Gastroesophageal sphincter (tissue), 3 donors: ENCODE results near the gene MISP.

ENCODE experiments used
- EP300 ChIP-seq: sonication (generic); formaldehyde crosslinking; IDR thresholded peaks from one replicate; pipeline ENCODE4 v1.6.1; 2017; ENCODE audit warnings: antibody characterized with exemption, mild to moderate bottlenecking
- POLR2A ChIP-seq, 2 donors: fragments of 450-650 bp; IDR thresholded peaks; one replicate each; pipeline ENCODE4 v1.6.1; 2017; ENCODE audit warnings: antibody characterized with exemption in 2 of 2, mild to moderate bottlenecking in 2 of 2, moderate library complexity in 1 of 2
- TF ChIP-seq, protein P1 (sequence below), 4 experiments: fragments of 200-600 bp in 2 of 4; fragments of 450-650 bp in 2 of 4; sonication (generic) in 1 of 4; IDR thresholded peaks; one replicate each; pipeline ENCODE4 v1.5.1; 2017 to 2019; ENCODE audit warnings: antibody characterized with exemption in 4 of 4, mild to moderate bottlenecking in 2 of 4, moderate library complexity in 2 of 4

DNA sequence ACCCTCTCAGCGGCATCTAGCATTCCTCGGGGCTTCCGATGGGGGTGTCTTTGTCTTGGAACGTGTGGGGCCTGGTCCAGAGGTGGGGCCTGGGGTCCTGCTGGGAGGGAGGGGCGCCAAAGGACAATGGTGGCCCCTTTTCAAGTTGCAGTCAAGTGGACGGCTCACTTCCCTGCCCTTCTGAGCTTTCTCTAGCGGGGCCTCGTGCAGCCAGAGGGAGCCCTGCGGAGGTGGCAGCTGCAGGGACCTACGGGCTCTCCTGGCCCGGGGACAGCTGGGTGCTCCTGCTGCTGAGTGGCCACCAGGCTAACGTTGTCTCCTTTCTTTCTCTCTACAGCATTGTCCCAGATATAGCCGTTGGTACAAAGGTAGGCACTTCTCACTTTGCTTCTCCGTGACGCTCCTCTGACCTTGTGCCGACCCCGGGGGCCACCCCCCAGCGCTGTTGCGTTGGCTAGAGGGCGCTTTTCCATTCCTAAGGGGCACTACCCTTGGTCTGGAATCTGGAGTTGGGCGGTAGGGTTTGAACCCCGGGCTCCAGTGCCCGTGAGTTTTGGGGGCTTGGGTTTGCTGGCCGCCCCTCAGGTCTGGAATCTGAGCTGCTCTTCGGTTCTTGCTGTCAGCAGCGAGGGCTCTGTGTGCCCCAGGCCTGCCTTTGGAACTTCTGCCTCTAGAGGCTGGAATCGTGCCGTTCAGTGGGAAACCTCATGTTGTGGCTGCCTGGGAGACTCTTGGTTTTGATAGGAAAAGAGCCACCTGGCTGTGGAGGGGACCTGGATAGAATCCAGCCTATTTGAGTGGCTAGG lies 48.4 kb downstream of the MISP start:
- TF ChIP-seq POLR2A (IDR thresholded peaks at IDR 0.05) (no peak), EP300 (no peak)
- TF ChIP-seq, protein P1, sequence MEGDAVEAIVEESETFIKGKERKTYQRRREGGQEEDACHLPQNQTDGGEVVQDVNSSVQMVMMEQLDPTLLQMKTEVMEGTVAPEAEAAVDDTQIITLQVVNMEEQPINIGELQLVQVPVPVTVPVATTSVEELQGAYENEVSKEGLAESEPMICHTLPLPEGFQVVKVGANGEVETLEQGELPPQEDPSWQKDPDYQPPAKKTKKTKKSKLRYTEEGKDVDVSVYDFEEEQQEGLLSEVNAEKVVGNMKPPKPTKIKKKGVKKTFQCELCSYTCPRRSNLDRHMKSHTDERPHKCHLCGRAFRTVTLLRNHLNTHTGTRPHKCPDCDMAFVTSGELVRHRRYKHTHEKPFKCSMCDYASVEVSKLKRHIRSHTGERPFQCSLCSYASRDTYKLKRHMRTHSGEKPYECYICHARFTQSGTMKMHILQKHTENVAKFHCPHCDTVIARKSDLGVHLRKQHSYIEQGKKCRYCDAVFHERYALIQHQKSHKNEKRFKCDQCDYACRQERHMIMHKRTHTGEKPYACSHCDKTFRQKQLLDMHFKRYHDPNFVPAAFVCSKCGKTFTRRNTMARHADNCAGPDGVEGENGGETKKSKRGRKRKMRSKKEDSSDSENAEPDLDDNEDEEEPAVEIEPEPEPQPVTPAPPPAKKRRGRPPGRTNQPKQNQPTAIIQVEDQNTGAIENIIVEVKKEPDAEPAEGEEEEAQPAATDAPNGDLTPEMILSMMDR (IDR thresholded peaks at IDR 0.05) = peak in 2 of 4 experiments; percentile 7 to 11
